Measurements from ENCODE around the gene TDRD10. TPM values are rescaled to one million over a fixed set of nuclear protein-coding genes. Genes with fewer than 3 reads are reported as not detected.

Gene TDRD10
- total and polyA plus RNA-seq, 2 of the 8 experiments (the other 6 are each of a cell fraction or from before 2014, with no cell fraction given), result 0.15 to 0.27 TPM

DNA sequence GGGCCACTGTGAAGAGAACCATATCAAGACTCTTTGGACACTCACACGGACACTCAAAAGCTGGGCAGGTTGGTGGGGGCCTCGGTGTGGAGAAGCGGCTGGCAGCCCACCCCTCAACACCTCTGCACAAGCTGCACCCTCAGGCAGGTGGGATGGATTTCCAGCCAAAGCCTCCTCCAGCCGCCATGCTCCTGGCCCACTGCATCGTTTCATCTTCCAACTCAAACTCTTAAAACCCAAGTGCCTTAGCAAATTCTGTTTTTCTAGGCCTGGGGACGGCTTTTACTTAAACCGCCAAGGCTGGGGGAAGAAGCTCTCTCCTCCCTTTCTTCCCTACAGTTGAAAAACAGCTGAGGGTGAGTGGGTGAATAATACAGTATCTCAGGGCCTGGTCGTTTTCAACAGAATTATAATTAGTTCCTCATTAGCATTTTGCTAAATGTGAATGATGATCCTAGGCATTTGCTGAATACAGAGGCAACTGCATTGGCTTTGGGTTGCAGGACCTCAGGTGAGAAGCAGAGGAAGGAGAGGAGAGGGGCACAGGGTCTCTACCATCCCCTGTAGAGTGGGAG, 36.3 kb upstream of the TDRD10 start:
- Histone ChIP-seq H3K23me2 (ENCODE audit: low read depth, low read length) (no peaks in the 10 kb centered on the region), H4K5ac (ENCODE audit: insufficient read length, low read depth, low read length) (no peak overlapping the region), H3K56ac (replicated peaks; ENCODE audit: insufficient read length, low read depth, low read length) (no peak overlapping the region), H2BK12ac (ENCODE audit: low read depth, low read length) (no peak overlapping the region), H3K14ac (ENCODE audit: insufficient read length) (no peak overlapping the region), H3K4ac (replicated peaks; ENCODE audit: insufficient read length, low read depth, low read length) (no peak overlapping the region), H2AK5ac (ENCODE audit: low read depth, low read length) (no peak overlapping the region), H3K9ac (replicated peaks in 1 of 4; ENCODE audit: extremely low read depth in 1 of 4, low read depth in 3 of 4, low read length in 3 of 4) (no peak overlapping the region), H3K79me2 (ENCODE audit: control insufficient read depth in 1 of 2, insufficient read depth in 2 of 2, low read length in 2 of 2) (no peaks in the 10 kb centered on the region), H3K27me3 (replicated peaks in 1 of 4; ENCODE audit: control insufficient read depth in 3 of 4, extremely low read depth in 1 of 4, insufficient read depth in 3 of 4, low read length in 3 of 4) (no peaks in the 10 kb centered on the region), H2AFZ (ENCODE audit: low read length) (no peak overlapping the region), H3K4me3 (ENCODE audit: extremely low read depth in 1 of 4, insufficient read depth in 2 of 4, low read depth in 3 of 4, low read length in 4 of 4) (no peak overlapping the region), H3K9me3 (ENCODE audit: insufficient read depth in 2 of 2, low read depth in 1 of 2, low read length in 1 of 2) (no peaks in the 10 kb centered on the region), H3K79me1 (ENCODE audit: low read depth, low read length) (no peaks in the 10 kb centered on the region), H2BK20ac (ENCODE audit: low read length) (no peak overlapping the region), H2BK5ac (ENCODE audit: low read depth, low read length) (no peak overlapping the region), H3K18ac (ENCODE audit: extremely low read depth, low read length) (no peak overlapping the region), H2BK15ac (ENCODE audit: low read length) (no peak overlapping the region), H3K23ac (ENCODE audit: insufficient read length) (no peak overlapping the region), H3K36me3 (ENCODE audit: control insufficient read depth in 2 of 4, insufficient read depth in 4 of 4, low read length in 3 of 4) (no peaks in the 10 kb centered on the region), H3K4me1 (replicated peaks in 1 of 4; ENCODE audit: control insufficient read depth in 3 of 4, insufficient read depth in 4 of 4, low read length in 3 of 4) (peaks cover 0 to 4% (median 2%) of the 10 kb centered on the region in 4 experiments; a peak in 4 of 7 replicates), H4K91ac (replicated peaks; ENCODE audit: insufficient read length, low read length) (no peak overlapping the region), H3K27ac (ENCODE audit: low read depth, low read length) (no peak overlapping the region), H3K4me2 (ENCODE audit: insufficient read depth in 1 of 2, low read depth in 2 of 2, low read length in 2 of 2) (no peak overlapping the region), H2BK120ac (replicated peaks; ENCODE audit: low read depth, low read length) (no peak overlapping the region), H4K8ac (ENCODE audit: extremely low read depth, insufficient read depth, low read length) (no peak overlapping the region), H4K20me1 (replicated peaks in 1 of 2; ENCODE audit: control insufficient read depth in 1 of 2, insufficient read depth in 2 of 2, low read length in 2 of 2) (no peaks in the 10 kb centered on the region)
- FAIRE-seq, result no peak
- POLR2A ChIA-PET (ENCODE audit: partially characterized antibody), result interaction anchor here (1.0 kb wide), 1 partner anchor 188 kb away, joined by 3 read pairs; no protein-coding TSS in a partner anchor
- DNase-seq (ENCODE audit: low read depth in 1 of 2, low spot score in 2 of 2), result no peak
- 78% methylated on average over 8 of the region's 8 CpGs; no CpG with 5 or more reads in 1 of the 2 experiments for WGBS, 2 experiments (ENCODE audit: extremely low coverage in 1 of 2, insufficient coverage in 1 of 2, insufficient read length in 1 of 2, insufficient replicate concordance in 2 of 2, low coverage in 1 of 2, low lambda C conversion rate in 2 of 2, missing lambda C conversion rate in 1 of 2)
- CTCF ChIA-PET (ENCODE audit: partially characterized antibody), result interaction anchor here (0.5 to 4.8 kb wide), 9 partner anchors 15 to 140 kb away, joined by 3 to 30 read pairs (median 5); partner anchors contain the start of genes ATP8B2 and IL6R
- TF ChIP-seq EP300 (IDR thresholded peaks at IDR 0.05; ENCODE audit: borderline replicate concordance in 1 of 2, low read depth in 2 of 2, low read length in 2 of 2), result no peak
- TF ChIP-seq GABPA (IDR thresholded peaks at IDR 0.05; ENCODE audit: borderline replicate concordance, insufficient read depth, low read length), result no peak
- no peak for TF ChIP-seq CEBPB (IDR thresholded peaks at IDR 0.05; ENCODE audit: low read depth, low read length)
- no peak for TF ChIP-seq RAD21 (IDR thresholded peaks at IDR 0.05 in 1 of 2, conservative IDR thresholded peaks at IDR 0.05 in 1 of 2; ENCODE audit: low read depth in 2 of 2, low read length in 2 of 2)
- TF ChIP-seq SAP30 (IDR thresholded peaks at IDR 0.05; ENCODE audit: insufficient read depth, insufficient replicate concordance, low read length), result no peak
- no peak for TF ChIP-seq POLR2A (IDR thresholded peaks at IDR 0.05; ENCODE audit: control extremely low read depth in 1 of 2, low read depth in 2 of 2, low read length in 2 of 2)
- TF ChIP-seq ZNF274 (IDR thresholded peaks at IDR 0.05; ENCODE audit: borderline replicate concordance, extremely low read depth, low read length), result no peak
- TF ChIP-seq SUZ12 (IDR thresholded peaks at IDR 0.05; ENCODE audit: low read length), result no peak
- TF ChIP-seq TCF12 (IDR thresholded peaks at IDR 0.05; ENCODE audit: low read depth, low read length), result no peak
- no peak for TF ChIP-seq POLR2AphosphoS5 (IDR thresholded peaks at IDR 0.05; ENCODE audit: low read depth, low read length)
- TF ChIP-seq SP1 (IDR thresholded peaks at IDR 0.05; ENCODE audit: low read depth, low read length), result no peak
- TF ChIP-seq, protein P1, sequence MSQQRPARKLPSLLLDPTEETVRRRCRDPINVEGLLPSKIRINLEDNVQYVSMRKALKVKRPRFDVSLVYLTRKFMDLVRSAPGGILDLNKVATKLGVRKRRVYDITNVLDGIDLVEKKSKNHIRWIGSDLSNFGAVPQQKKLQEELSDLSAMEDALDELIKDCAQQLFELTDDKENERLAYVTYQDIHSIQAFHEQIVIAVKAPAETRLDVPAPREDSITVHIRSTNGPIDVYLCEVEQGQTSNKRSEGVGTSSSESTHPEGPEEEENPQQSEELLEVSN (IDR thresholded peaks at IDR 0.05), result no peak
- no peak for TF ChIP-seq RFX5 (IDR thresholded peaks at IDR 0.05; ENCODE audit: borderline replicate concordance, low read depth, low read length)

Measured in H1 (cell line).